SK-N-SH treated with all-trans-retinoic acid at 6 μM for 48 hours (cell line): Measurements from ENCODE around the gene RHBDL2.

Source experiments
- ATAC-seq: fragments of 200-7000 bp; cut with Tn5 transposase; 3 replicates; pipeline ENCODE4 v1.9.1; 2020; ENCODE audit warnings: mild to moderate bottlenecking, moderate library complexity
- ARNTL ChIP-seq: fragments of 450-650 bp; formaldehyde crosslinking; IDR thresholded peaks from 2 replicates; pipeline ENCODE4 v1.5.0; 2020; ENCODE audit warnings: low read depth, mild to moderate bottlenecking, moderate library complexity, borderline replicate concordance
- BACH2 ChIP-seq: fragments of 250-450 bp; sonication (Bioruptor Pico); IDR thresholded peaks from 2 replicates; pipeline ENCODE4 v1.9.0; 2021; ENCODE audit warnings: mild to moderate bottlenecking, borderline replicate concordance
- CREB5 ChIP-seq: fragments of 250-450 bp; sonication (Bioruptor Pico); IDR thresholded peaks from 2 replicates; pipeline ENCODE4 v1.5.1; 2020; ENCODE audit warnings: low read depth, mild to moderate bottlenecking, moderate library complexity
- CSDC2 ChIP-seq: fragments of 250-450 bp; sonication (Bioruptor Pico); IDR thresholded peaks from 2 replicates; pipeline ENCODE4 v1.5.0; 2020; ENCODE audit warnings: mild to moderate bottlenecking, moderate library complexity
- CSRNP3 ChIP-seq: fragments of 250-450 bp; sonication (Bioruptor Pico); IDR thresholded peaks from 2 replicates; pipeline ENCODE4 v1.5.1; 2021; ENCODE audit warnings: mild to moderate bottlenecking, moderate library complexity
- ISL1 ChIP-seq: fragments of 250-450 bp; sonication (Bioruptor Pico); IDR thresholded peaks from 2 replicates; pipeline ENCODE4 v2.1.2; 2022; ENCODE audit warnings: mild to moderate bottlenecking, moderate library complexity
- OSR1 ChIP-seq: fragments of 250-450 bp; sonication (Bioruptor Pico); IDR thresholded peaks from 2 replicates; pipeline ENCODE4 v1.8.0; 2022; ENCODE audit warnings: moderate library complexity, mild to moderate bottlenecking, inconsistent platforms
- PPARA ChIP-seq: fragments of 250-450 bp; sonication (Bioruptor Pico); IDR thresholded peaks from 2 replicates; pipeline ENCODE4 v1.5.0; 2020; ENCODE audit warnings: mild to moderate bottlenecking, borderline replicate concordance
- RARB ChIP-seq: fragments of 250-450 bp; sonication (Bioruptor Pico); IDR thresholded peaks from 2 replicates; pipeline ENCODE4 v1.8.0; 2021; ENCODE audit warnings: mild to moderate bottlenecking, moderate library complexity
- SNAI2 ChIP-seq: fragments of 250-450 bp; sonication (Bioruptor Pico); IDR thresholded peaks from 2 replicates; pipeline ENCODE4 v1.5.0; 2020; ENCODE audit warnings: mild to moderate bottlenecking, moderate library complexity
- TCF4 ChIP-seq: fragments of 250-450 bp; sonication (Bioruptor Pico); IDR thresholded peaks from 2 replicates; pipeline ENCODE4 v1.8.0; 2021; ENCODE audit warnings: mild to moderate bottlenecking, moderate library complexity, borderline replicate concordance
- ZC3H10 ChIP-seq: fragments of 250-450 bp; sonication (Bioruptor Pico); IDR thresholded peaks from 2 replicates; pipeline ENCODE4 v1.5.1; 2021; ENCODE audit warnings: mild to moderate bottlenecking, moderate library complexity
- ZFP3 ChIP-seq: fragments of 250-450 bp; sonication (Bioruptor Pico); IDR thresholded peaks from 2 replicates; pipeline ENCODE4 v1.5.0; 2020; ENCODE audit warnings: mild to moderate bottlenecking, moderate library complexity
- ZFP30 ChIP-seq: fragments of 450-650 bp; formaldehyde crosslinking; IDR thresholded peaks from 2 replicates; pipeline ENCODE4 v1.5.0; 2022; ENCODE audit warnings: mild to moderate bottlenecking, moderate library complexity
- ZNF565 ChIP-seq: fragments of 450-650 bp; formaldehyde crosslinking; conservative IDR thresholded peaks from 2 replicates; pipeline ENCODE4 v1.5.0; 2020; ENCODE audit warnings: low read depth, mild to moderate bottlenecking, moderate library complexity
- ZNF70 ChIP-seq: fragments of 450-650 bp; formaldehyde crosslinking; IDR thresholded peaks from 2 replicates; pipeline ENCODE4 v1.5.0; 2020; ENCODE audit warnings: mild to moderate bottlenecking, moderate library complexity
- TF ChIP-seq, protein P1 (sequence below): fragments of 250-450 bp; sonication (Bioruptor Pico); IDR thresholded peaks from 2 replicates; pipeline ENCODE4 v1.8.0; 2020; ENCODE audit warnings: mild to moderate bottlenecking, moderate library complexity, borderline replicate concordance
- TF ChIP-seq, protein P2 (sequence below): fragments of 250-450 bp; sonication (Bioruptor Pico); IDR thresholded peaks from 2 replicates; pipeline ENCODE4 v1.5.0; 2020; ENCODE audit warnings: mild to moderate bottlenecking, moderate library complexity

RHBDL2 gene

DNA sequence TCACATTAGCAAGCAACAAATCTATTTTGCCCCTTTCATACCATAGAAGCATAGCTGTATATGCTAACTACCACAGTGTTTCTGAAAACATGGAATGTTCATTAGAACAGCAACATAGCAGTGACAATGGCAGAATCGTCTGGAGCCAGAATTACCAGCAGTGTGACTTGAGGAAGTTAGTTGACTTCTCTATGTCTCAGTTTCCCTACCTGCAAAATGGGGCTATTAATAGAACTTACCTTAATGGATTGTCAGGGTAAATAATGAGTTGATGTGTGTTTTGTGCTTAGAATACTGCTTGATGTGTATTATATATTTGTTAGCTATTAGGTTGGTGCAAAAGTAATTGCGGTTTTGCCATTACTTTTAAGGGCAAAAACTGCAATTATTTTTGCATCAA lies 45.5 kb downstream of the RHBDL2 start (continued):
- TF ChIP-seq, protein P1, sequence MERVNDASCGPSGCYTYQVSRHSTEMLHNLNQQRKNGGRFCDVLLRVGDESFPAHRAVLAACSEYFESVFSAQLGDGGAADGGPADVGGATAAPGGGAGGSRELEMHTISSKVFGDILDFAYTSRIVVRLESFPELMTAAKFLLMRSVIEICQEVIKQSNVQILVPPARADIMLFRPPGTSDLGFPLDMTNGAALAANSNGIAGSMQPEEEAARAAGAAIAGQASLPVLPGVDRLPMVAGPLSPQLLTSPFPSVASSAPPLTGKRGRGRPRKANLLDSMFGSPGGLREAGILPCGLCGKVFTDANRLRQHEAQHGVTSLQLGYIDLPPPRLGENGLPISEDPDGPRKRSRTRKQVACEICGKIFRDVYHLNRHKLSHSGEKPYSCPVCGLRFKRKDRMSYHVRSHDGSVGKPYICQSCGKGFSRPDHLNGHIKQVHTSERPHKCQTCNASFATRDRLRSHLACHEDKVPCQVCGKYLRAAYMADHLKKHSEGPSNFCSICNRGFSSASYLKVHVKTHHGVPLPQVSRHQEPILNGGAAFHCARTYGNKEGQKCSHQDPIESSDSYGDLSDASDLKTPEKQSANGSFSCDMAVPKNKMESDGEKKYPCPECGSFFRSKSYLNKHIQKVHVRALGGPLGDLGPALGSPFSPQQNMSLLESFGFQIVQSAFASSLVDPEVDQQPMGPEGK (CRISPR knock-in tag) = no peak
- TF ChIP-seq ZC3H10 (CRISPR knock-in tag) = no peak

GRCh38 chr1:38892976-38893375 lies 48.7 kb downstream of the RHBDL2 start:
- TF ChIP-seq CSRNP3 (no peak), ZC3H10 (CRISPR knock-in tag) (no peak), ZNF565 (CRISPR knock-in tag) (no peak), ISL1 (CRISPR knock-in tag) (peak; percentile 17; the same call in 1 of the 2 replicates)
- TF ChIP-seq, protein P2, sequence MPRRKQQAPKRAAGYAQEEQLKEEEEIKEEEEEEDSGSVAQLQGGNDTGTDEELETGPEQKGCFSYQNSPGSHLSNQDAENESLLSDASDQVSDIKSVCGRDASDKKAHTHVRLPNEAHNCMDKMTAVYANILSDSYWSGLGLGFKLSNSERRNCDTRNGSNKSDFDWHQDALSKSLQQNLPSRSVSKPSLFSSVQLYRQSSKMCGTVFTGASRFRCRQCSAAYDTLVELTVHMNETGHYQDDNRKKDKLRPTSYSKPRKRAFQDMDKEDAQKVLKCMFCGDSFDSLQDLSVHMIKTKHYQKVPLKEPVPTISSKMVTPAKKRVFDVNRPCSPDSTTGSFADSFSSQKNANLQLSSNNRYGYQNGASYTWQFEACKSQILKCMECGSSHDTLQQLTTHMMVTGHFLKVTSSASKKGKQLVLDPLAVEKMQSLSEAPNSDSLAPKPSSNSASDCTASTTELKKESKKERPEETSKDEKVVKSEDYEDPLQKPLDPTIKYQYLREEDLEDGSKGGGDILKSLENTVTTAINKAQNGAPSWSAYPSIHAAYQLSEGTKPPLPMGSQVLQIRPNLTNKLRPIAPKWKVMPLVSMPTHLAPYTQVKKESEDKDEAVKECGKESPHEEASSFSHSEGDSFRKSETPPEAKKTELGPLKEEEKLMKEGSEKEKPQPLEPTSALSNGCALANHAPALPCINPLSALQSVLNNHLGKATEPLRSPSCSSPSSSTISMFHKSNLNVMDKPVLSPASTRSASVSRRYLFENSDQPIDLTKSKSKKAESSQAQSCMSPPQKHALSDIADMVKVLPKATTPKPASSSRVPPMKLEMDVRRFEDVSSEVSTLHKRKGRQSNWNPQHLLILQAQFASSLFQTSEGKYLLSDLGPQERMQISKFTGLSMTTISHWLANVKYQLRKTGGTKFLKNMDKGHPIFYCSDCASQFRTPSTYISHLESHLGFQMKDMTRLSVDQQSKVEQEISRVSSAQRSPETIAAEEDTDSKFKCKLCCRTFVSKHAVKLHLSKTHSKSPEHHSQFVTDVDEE = no peak
- peak; percentile 40; the same call in 2 of the 3 replicates for ATAC-seq

- TF ChIP-seq PPARA = no peak
- TF ChIP-seq OSR1 (CRISPR knock-in tag) = no peak
- TF ChIP-seq BACH2 = no peak
These were observed 49.9 kb downstream of the RHBDL2 start for GRCh38 chr1:38891753-38892152.

GRCh38 chr1:38889589-38889988 lies 52.0 kb downstream of the RHBDL2 start:
- ATAC-seq = no peak
- TF ChIP-seq ZFP3 (CRISPR knock-in tag) (no peak), CSDC2 (CRISPR knock-in tag) (no peak), CREB5 (no peak), PPARA (no peak), ZNF70 (CRISPR knock-in tag) (no peak), ARNTL (no peak)

More at GRCh38 chr1:38891753-38892152, 49.9 kb downstream of the RHBDL2 start:
- ATAC-seq = peak; percentile 41; the same call in 2 of the 3 replicates

DNA sequence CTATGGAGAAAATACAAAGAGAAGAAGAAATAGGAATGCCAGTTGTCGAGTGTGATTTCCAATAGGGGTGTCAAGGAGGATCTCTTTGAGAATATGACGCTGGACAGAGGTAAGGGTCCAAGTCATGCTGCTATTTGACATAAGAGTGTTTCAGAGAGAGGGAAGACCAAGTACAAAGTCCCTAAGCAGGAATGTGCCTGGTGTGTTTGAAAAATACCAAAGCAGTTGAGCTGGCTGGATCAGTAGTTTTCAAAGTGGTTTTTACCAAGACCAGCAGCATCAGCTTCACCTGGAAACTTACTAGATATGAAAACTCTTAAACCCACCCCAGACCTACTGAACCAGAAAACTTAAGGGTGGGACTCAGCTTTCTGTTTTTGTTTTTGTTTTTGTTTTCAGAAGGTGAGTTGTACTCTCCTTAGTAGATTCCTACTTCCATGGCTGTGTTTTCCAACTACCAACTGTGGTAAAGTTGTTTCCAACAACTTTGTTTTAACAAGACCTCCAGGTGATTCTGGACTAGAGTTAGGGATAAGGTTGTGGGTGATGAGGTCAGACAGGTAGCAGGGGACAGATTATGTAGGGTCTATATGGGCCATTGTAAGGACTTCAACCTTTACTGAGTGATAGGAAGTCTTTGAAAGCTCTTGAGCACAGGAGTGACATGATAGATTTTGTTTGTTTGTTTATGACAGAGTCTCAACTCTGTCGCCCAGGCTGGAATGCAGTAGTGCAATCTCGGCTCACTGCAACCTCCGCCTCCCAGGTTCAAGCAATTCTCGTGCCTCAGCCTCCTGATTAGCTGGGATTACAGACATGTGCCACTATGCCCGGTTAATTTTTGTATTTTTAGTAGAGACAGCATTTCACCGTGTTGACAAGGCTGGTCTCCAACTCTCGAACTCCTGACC lies 53.0 kb downstream of the RHBDL2 start:
- no peak for ATAC-seq
- no peak for TF ChIP-seq ZFP3 (CRISPR knock-in tag)
- no peak for TF ChIP-seq RARB (CRISPR knock-in tag)
- no peak for TF ChIP-seq CREB5
- TF ChIP-seq TCF4 (CRISPR knock-in tag) = no peak
- TF ChIP-seq, protein P1 (CRISPR knock-in tag) = no peak
- no peak for TF ChIP-seq ZFP30 (CRISPR knock-in tag)
- no peak for TF ChIP-seq ISL1 (CRISPR knock-in tag)
- no peak for TF ChIP-seq ZC3H10 (CRISPR knock-in tag)
- TF ChIP-seq, protein P2 = no peak
- TF ChIP-seq SNAI2 = no peak
- TF ChIP-seq, all 23 proteins: peak for 0
